Choroid plexus epithelial cell (primary cell): ENCODE measurements around the gene MRPS34.

Experiments
- DNase-seq: peaks from one replicate; pipeline ENCODE4 v3.0.0-alpha.2; 2010; ENCODE audit warnings: low read depth
- H3K4me3 ChIP-seq: 2 replicates; pipeline ENCODE4 v1.5.1; 2011; ENCODE audit warnings: low read depth, mild to moderate bottlenecking, control low read depth, low read length, moderate library complexity
- CTCF ChIP-seq: conservative IDR thresholded peaks from 2 replicates; pipeline ENCODE4 v1.5.1; 2011; ENCODE audit warnings: low read depth, mild to moderate bottlenecking, control low read depth, inconsistent platforms, low read length, moderate library complexity

MRPS34 gene

GRCh38 chr16:1726661-1727502 is 46.1 kb downstream of the MRPS34 start:
- no peak for TF ChIP-seq CTCF
- no peak for DNase-seq

GRCh38 chr16:1724491-1724890 is 48.4 kb downstream of the MRPS34 start:
- DNase-seq, result no peak
- H3K4me3 ChIP-seq, result no peak overlapping the region
- no peak for TF ChIP-seq CTCF

More at GRCh38 chr16:1726661-1727502, 46.1 kb downstream of the MRPS34 start:
- H3K4me3 ChIP-seq, result no peak overlapping the region

- peak; percentile 63 for DNase-seq
- no peak overlapping the region for H3K4me3 ChIP-seq
- TF ChIP-seq CTCF, result peak; percentile 79
Measured at GRCh38 chr16:1723450-1724147, 49.3 kb downstream of the MRPS34 start.
